ENCODE data around the gene CHI3L2.

GRCh38 chr1:111227434-111227833 lies at the start of gene CHI3L2:
- TF ChIP-seq POLR2AphosphoS5 (IDR thresholded peaks at IDR 0.05) (no peak), CTCF (IDR thresholded peaks at IDR 0.05) (no peak), POLR2A (IDR thresholded peaks at IDR 0.05) (no peak), EP300 (IDR thresholded peaks at IDR 0.05) (no peak)
